K562 (cell line): ENCODE measurements around the gene CPT1A. TPM values are rescaled to one million over a fixed set of nuclear protein-coding genes. Genes with fewer than 3 reads are reported as not detected.

ENCODE experiments used
- BCL6 ChIP-seq: fragments of 250-450 bp; sonication (Bioruptor Pico); IDR thresholded peaks from 2 replicates; pipeline ENCODE4 v1.4.0; 2020
- CBX8 ChIP-seq: fragments of 200-600 bp; sonication (generic); IDR thresholded peaks from 2 replicates; pipeline ENCODE4 v1.6.1; 2012; ENCODE audit warnings: borderline replicate concordance, mixed run types, low read depth, mild to moderate bottlenecking, moderate library complexity, mixed read lengths, low read length, control low read depth, inconsistent platforms; ENCODE audit not compliant: poor library complexity, severe bottlenecking; ENCODE audit errors: extremely low read depth
- E2F3 ChIP-seq: fragments of 250-450 bp; sonication (Bioruptor Pico); IDR thresholded peaks from 2 replicates; pipeline ENCODE4 v1.4.0; 2020; ENCODE audit warnings: mild to moderate bottlenecking
- FIP1L1 ChIP-seq: fragments of 200-400 bp; formaldehyde crosslinking; IDR thresholded peaks from 2 replicates; pipeline ENCODE4 v1.6.1; 2018; ENCODE audit warnings: mild to moderate bottlenecking, low read depth, low read length; ENCODE audit not compliant: poor library complexity, severe bottlenecking
- GABPA ChIP-seq: fragments of 200-800 bp; sonication (Bioruptor generic); conservative IDR thresholded peaks from 2 replicates; pipeline ENCODE4 v1.6.1; 2016; ENCODE audit warnings: low read depth, missing genetic modification characterization, missing compliant biosample characterization
- HDAC6 ChIP-seq: IDR thresholded peaks from 2 replicates; pipeline ENCODE4 v1.6.1; 2012; ENCODE audit warnings: low read depth, mild to moderate bottlenecking, control low read depth, inconsistent platforms, low read length, moderate library complexity
- KDM4B ChIP-seq, 2 experiments: fragments of 450-650 bp in 1 of 2; sonication (generic) in 1 of 2; IDR thresholded peaks; 2 replicates each; pipeline ENCODE4 v1.6.1; 2016 to 2017; ENCODE audit warnings: borderline replicate concordance in 2 of 2, antibody characterized with exemption in 1 of 2, low read depth in 1 of 2, mild to moderate bottlenecking in 1 of 2
- MCM3 ChIP-seq: fragments of 450-650 bp; IDR thresholded peaks from 2 replicates; pipeline ENCODE4 v1.6.1; 2016
- MITF ChIP-seq: IDR thresholded peaks from 2 replicates; pipeline ENCODE4 v1.6.1; 2014; ENCODE audit warnings: antibody characterized with exemption
- MXI1 ChIP-seq: IDR thresholded peaks from 2 replicates; pipeline ENCODE4 v1.6.1; 2011; ENCODE audit warnings: low read depth, mild to moderate bottlenecking, improper control_type of control experiment, low read length
- NCOA4 ChIP-seq: fragments of 450-650 bp; IDR thresholded peaks from 2 replicates; pipeline ENCODE4 v1.6.1; 2018; ENCODE audit warnings: mild to moderate bottlenecking; ENCODE audit not compliant: partially characterized antibody
- NCOA6 ChIP-seq: fragments of 450-650 bp; IDR thresholded peaks from 2 replicates; pipeline ENCODE4 v1.6.1; 2017; ENCODE audit warnings: mild to moderate bottlenecking
- PBX2 ChIP-seq, 2 experiments: IDR thresholded peaks in 1 of 2; conservative IDR thresholded peaks in 1 of 2; 2 replicates each; pipeline ENCODE4 v1.6.1; 2016; ENCODE audit warnings: low read depth in 2 of 2, mild to moderate bottlenecking in 1 of 2, missing compliant biosample characterization in 1 of 2, missing genetic modification characterization in 1 of 2, moderate library complexity in 1 of 2
- PURB ChIP-seq: sonication (generic); formaldehyde crosslinking; IDR thresholded peaks from 2 replicates; pipeline ENCODE4 v1.9.0; 2021; ENCODE audit warnings: low read depth, mild to moderate bottlenecking, missing genetic modification reagents
- RBBP5 ChIP-seq: fragments of 200-600 bp; sonication (generic); IDR thresholded peaks from 2 replicates; pipeline ENCODE4 v1.6.1; 2012; ENCODE audit warnings: borderline replicate concordance, mild to moderate bottlenecking, low read length, control low read depth, inconsistent platforms; ENCODE audit not compliant: insufficient read depth, poor library complexity, severe bottlenecking
- RBM17 ChIP-seq: fragments of 200-400 bp; formaldehyde crosslinking; IDR thresholded peaks from 2 replicates; pipeline ENCODE4 v1.6.1; 2017; ENCODE audit warnings: low read depth, mild to moderate bottlenecking, low read length, borderline replicate concordance
- SOX6 ChIP-seq: fragments of 450-650 bp; IDR thresholded peaks from 2 replicates; pipeline ENCODE4 v1.6.1; 2014; ENCODE audit warnings: mild to moderate bottlenecking
- SRSF9 ChIP-seq: fragments of 200-400 bp; formaldehyde crosslinking; IDR thresholded peaks from 2 replicates; pipeline ENCODE4 v1.6.1; 2017; ENCODE audit warnings: low read depth, low read length, borderline replicate concordance
- TARDBP ChIP-seq: fragments of 450-650 bp; IDR thresholded peaks from 2 replicates; pipeline ENCODE4 v1.6.1; 2016
- TBP ChIP-seq: optimal IDR thresholded peaks from 2 replicates; pipeline ENCODE3; 2011; ENCODE audit warnings: low read depth, low read length, improper control_type of control experiment
- TRIM28 ChIP-seq: fragments of 450-650 bp; IDR thresholded peaks from 2 replicates; pipeline ENCODE4 v1.6.1; 2017
- ZBTB7A ChIP-seq: IDR thresholded peaks from 2 replicates; pipeline ENCODE4 v1.6.1; 2011; ENCODE audit warnings: low read depth, mild to moderate bottlenecking, low read length, moderate library complexity, borderline replicate concordance; ENCODE audit not compliant: control insufficient read depth
- ZNF224 ChIP-seq: sonication (generic); formaldehyde crosslinking; IDR thresholded peaks from 2 replicates; pipeline ENCODE4 v1.8.0; 2022; ENCODE audit warnings: mild to moderate bottlenecking, missing genetic modification reagents
- ZNF311 ChIP-seq: fragments of 250-450 bp; sonication (Bioruptor Pico); IDR thresholded peaks from 2 replicates; pipeline ENCODE4 v1.4.0; 2020; ENCODE audit warnings: mild to moderate bottlenecking, moderate library complexity
- ZNF589 ChIP-seq: fragments of 200-800 bp; sonication (Bioruptor generic); IDR thresholded peaks from 2 replicates; pipeline ENCODE4 v1.6.1; 2016; ENCODE audit warnings: low read depth, missing genetic modification characterization, missing compliant biosample characterization
- polyA plus RNA-seq, 8 experiments: library from polyadenylated mRNA; depleted of rRNA in 4 of 8; stranded (reverse) in 5 of 8; unstranded in 3 of 8; fragments of >200 nt; fragmentation: Nextera tagmentation in 2 of 8; fragmentation: Illumina TruSeq in 1 of 8; extraction: Ambion mirVana in 2 of 8; extraction: Trizol in 1 of 8; gene quantifications; 2 replicates each; pipeline versions ENCODE4 v1.2.1 to v1.2.3, GENCODE V29; 2011 to 2014; ENCODE audit warnings: inconsistent platforms in 1 of 8, missing spikeins in 1 of 8
- total RNA-seq, 7 experiments: library from RNA; depleted of rRNA in 6 of 7; stranded (reverse); fragments of >200 nt in 6 of 7; fragmentation: Illumina TruSeq in 2 of 7; extraction: Trizol in 2 of 7; gene quantifications; 2 replicates each; pipeline versions ENCODE4 v1.2.1 to v1.2.3, GENCODE V29; 2011 to 2021; ENCODE audit warnings: low replicate concordance in 1 of 7

CPT1A gene
- total and polyA plus RNA-seq, 9 of the 15 experiments (the other 6 are each of a cell fraction or from before 2014, with no cell fraction given) = 2.6 to 29.1 (median 12.3) TPM

- TF ChIP-seq MITF (peak; percentile 58; the same call in 1 of the 2 replicates), NCOA6 (no peak), MXI1 (0 out of 2 replicates have a peak, but pooled peaks have one; percentile 40), SOX6 (0 out of 2 replicates have a peak, but pooled peaks have one; percentile 22), HDAC6 (no peak), ZNF224 (CRISPR knock-in tag) (no peak), ZBTB7A (peak; percentile 74; the same call in 1 of the 2 replicates), RBBP5 (no peak), BCL6 (no peak), FIP1L1 (no peak), CBX8 (no peak), NCOA4 (no peak), RBM17 (no peak), TBP (peak; percentile 65), ZNF589 (CRISPR knock-in tag) (no peak), PURB (CRISPR knock-in tag) (no peak), TRIM28 (no peak), PBX2 (CRISPR knock-in tag; IDR thresholded peaks at IDR 0.05; ENCODE audit: low read depth) (no peak), PBX2 (tag; conservative IDR thresholded peaks at IDR 0.05; ENCODE audit: low read depth) (no peak), GABPA (no peak), MCM3 (no peak), SRSF9 (no peak), KDM4B (IDR thresholded peaks at IDR 0.05; ENCODE audit: borderline replicate concordance in 2 of 2, low read depth in 1 of 2) (peak in 1 of 2 experiments; percentile 75; a peak in 1 of 4 replicates), ZNF311 (CRISPR knock-in tag) (no peak), TARDBP (no peak), E2F3 (no peak)
Measured at GRCh38 chr11:68751331-68751856, 90.3 kb downstream of the CPT1A start, which contains the start of gene TESMIN (continued).
